NCI-H1694 (cell line): ENCODE data around the gene RASSF6.
"Not testable (repeated sequence)": the region's sequence is repeated elsewhere in the genome, so short reads cannot be mapped to it uniquely, and the experiment has no call there.

Source experiments
- DNase-seq: peaks from one replicate; lab custom pipeline; 2025; lab: John Stamatoyannopoulos, UW

RASSF6 gene

DNA sequence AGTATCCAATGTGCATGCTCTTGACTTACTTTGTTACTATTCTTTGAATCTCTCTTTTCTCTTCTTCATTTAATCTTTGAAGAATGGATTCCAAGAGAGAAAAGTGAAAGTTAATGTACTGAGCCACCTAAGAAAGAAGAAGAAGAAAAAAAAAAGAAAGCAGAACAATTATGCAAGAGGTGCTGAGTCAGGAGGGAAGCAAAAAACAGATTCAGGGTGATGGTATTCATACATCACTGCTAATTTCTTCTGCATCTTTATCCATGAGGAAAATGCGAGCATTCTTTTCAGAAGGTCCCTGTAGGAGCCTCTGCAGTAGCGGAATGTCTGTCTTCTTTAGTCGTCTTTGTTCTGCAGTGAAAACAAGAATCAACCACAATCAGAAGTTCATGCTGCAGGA, 43.9 kb downstream of the RASSF6 start:
- no peak for DNase-seq

DNA sequence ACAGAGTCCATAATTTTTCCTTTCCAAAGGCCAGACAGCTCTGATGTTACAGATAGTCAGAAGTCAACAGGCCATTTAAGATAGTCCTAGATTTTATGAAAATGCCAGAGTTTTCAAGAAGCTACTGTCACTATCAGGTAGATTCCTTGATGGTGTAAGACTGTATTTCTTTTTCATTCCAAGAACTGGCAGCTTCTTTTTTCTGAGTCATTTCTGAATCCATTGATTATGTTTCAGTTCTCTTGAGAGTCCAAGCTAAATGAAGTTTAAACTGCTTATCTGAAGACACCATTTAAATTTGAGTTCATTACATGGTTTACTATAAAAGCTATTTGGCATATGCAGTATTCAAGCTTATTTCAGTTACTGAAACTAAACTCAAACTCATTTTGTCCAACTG, 44.6 kb downstream of the RASSF6 start:
- no peak for DNase-seq

DNA sequence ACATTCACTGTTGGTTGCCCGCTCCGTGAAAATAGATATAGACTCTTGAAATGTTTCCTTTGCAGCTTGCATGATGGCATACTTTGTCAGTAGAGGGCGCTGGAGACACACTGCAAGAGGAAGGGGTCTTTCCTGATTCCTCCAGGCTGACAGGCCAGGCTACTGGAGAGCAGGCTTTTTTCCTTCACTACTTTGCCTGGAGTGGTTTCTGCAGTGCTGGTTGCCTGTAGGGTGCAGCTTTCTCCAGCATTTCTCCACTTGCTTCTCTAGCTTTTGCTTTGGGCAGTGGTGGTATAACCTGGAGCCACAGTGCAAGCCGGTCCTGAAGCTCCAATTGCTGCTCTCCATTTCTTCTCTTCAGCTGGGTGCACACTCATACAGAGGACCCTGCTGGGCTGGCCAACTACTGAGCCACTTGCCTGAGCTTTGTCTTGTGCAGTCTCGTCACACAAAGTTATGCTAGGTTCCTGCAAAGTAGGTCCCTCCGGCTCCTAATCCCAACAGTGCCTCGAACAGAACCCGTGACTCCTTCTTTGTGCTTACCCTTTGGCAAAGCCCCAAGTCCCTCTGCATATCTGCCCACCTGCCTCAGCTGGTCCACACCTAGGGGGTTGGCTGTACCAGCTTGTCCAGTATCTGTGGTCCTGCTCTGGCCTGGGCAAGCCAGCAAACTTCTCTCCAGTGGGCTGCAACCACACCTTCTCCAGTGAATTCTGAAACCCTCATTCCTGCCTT, 46.3 kb downstream of the RASSF6 start:
- DNase-seq = peak; percentile 12

DNA sequence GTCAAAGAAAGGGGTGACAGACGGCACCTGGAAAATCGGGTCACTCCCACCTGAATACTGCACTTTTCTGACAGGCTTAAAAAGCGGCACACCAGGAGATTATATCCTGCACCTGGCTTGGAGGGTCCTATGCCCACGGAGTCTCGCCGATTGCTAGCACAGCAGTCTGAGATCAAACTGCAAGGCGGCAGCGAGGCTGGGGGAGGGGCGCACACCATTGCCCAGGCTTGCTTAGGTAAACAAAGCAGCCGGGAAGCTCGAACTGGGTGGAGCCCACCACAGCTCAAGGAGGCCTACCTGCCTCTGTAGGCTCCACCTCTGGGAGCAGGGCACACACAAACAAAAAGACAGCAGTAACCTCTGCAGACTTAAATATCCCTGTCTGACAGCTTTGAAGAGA, 69.4 kb downstream of the RASSF6 start:
- DNase-seq = not testable (repeated sequence)

DNA sequence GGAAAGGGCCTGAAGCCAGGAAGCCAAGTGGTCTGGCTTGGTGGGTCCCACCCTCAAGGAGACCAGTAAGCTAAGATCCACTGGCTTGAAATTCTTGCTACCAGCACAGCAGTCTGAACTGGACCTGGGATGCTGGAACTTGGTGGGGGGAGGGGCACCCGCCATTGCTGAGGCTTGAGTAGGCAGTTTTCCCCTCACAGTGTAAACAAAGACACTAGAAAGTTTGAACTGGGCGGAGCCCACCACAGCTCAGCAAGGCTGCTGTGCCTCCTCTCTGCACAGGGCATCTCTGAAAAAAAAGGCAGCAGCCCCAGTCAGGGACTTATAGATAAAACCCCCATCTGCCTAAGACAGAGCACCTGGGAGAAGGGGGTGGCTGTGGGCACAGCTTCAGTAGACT, 75.6 kb downstream of the RASSF6 start:
- no peak for DNase-seq

DNA sequence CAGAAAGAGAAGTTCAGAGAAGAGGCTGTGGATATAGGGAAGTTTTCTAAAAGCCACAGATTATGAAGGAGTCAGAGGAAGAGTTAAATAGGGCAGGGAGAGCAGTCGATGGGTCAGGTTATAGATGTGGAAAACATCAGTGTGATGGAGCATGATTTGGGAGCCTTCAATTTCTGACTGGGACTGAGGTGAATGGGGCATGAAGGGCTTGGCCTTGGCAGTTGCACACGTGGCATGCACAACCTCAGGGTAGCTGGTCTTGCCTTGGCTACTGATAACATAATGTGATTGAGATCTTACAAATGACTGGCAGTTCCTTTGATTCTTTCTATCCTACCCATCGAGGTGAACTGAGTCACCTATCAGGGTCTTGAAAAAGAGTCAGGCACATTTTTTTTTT, 79.0 kb downstream of the RASSF6 start:
- DNase-seq = no peak

DNA sequence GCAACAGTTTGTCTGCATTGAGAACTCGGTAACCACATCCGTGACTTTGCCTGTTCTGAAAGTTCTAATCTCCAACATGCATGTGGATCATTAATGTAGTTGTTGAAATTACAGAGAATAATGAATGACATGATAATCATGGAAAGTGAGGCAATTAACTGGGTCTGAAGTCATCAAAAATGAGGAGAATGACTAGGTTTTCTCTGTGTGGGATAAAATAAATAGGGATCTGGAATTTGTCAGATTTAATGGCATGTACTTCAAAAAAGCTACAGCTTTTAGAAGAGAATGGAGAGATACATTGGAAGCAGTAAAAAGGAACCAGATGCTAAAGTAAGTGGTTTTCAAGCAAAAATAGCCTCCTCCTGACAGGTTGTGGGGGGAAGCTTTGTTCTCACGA, 79.4 kb downstream of the RASSF6 start:
- no peak for DNase-seq

DNA sequence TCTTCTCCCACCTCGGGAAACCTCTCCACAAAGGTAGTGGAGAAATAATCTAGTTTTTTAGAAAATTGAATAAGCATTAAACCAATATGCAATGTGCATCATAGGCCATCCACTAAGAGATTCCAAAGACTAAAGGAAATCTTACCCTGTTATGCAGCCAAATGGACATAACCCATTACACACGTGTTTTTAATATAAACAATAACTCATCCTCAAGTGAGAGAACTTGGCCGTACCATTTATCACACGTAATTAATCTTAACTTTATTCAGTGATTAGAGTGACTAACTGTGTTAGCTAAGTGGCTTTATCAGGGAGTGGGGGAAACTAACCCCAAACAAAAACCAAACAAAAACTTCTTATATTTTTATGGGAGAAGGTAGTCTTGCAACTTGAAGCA, 80.8 kb downstream of the RASSF6 start:
- DNase-seq = no peak

DNA sequence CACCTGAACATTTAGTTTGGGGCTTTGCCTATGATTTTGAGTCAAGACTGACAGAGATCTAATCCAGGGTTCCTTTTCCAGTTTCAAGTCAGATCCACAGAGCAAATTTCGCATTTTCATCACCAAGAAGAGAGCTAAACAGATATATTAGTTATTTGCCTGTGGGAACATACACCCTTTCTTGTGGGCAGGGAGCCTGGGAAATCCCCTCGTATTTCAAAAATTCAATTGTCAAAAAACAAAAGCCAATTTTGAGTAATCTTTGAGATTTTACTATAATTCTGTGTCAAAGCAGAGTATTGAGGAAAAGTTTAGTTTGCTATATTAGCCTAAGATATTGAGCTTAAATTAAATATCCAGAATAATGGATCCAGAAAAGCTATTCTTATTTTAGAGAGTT, 82.1 kb downstream of the RASSF6 start:
- no peak for DNase-seq

DNA sequence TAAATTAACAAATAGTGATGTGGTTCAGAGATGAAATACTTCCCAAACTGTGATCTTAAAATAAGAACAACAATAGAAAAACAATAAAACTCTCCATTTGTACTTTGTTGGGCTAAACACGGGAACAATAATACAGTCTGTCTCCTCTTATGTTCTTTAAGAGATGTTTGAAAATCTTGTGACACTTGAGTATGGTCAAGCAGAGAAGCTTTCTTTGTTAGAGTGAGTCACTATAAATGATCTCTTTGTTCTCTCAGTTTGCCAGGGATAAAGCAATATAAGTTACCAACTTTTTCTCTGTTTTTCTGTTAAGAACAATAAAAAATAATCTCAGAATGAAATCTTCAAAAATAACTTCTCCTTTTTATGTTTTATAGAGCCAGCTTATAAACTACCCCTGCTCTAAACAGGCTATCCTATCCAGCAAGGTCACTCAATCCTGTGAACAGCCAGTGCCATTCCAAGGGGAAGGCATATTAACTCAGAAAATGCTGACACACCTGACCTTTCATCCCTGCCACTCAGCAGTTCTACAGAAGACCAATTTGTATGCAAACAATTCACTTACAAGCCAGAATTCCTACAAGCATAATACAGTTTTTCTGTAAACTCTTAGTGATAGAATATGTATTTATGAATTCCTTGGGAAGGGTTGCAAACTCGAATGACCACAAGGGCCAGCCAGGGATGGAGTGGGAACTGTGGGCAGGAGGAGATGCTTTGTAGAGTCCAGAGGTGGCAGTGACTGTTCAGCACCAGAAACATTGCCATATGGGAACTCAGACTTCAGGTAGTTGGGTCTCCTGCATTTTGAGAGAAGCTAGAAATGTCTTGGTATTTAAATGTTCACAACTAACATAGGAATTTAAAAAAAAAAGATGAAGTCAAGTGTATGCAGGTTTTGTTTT, 86.5 kb downstream of the RASSF6 start:
- DNase-seq = no peak

DNA sequence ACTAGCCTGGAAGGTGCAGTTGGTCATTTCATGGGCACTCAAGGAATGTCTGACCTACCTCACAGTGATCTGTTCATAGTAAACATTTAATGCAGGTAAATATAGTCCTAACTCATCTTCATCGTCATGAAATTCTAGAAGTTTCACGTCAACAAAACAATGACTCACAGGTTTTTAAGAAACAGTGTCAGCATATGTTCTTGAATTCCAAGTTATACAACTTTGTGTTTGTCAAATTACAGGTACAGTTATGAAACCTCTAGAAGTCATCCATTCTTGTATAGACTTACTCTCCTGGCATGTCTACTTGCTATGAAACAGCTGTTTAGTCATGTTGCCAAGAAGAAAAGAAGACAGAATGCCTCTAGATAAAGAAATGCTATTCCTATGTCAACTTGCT, 92.1 kb downstream of the RASSF6 start:
- no peak for DNase-seq

DNA sequence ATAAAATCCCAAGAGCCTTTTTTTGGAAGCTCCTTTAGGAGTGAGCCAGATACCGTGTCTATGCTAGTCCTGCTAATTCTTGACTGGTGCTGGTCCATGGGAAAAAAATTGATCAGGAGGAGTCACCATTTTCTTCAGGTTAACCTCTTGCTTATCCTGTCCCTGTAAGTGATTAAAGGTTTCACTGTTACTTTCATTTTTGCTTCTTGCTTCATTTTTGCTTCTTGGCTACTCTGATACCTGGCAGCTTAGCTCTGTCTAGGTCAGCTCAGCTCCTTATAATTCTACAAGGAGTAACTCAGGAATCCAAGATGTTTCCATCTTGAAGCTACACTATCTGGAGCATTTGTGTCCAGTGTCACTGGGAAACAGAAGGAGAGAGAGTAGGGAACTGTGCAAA, 93.0 kb downstream of the RASSF6 start:
- no peak for DNase-seq

DNA sequence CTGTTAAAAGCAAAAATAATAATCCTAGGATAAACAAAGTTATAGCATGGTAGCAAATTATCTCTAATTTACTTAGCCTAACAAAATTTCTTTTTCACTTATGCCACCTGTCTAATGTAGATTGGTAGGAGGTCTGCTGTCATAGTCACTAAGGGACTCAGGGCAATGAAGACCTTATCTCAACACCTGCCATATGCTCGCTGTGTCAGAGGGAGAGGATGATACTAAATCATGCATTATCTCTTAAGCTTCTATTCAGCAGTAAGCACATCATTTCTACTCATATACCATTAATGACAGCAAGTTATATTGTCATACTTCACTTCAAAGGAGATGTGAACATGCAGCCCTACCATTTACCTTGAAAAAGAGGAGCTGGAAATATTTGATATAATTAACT, 94.6 kb downstream of the RASSF6 start:
- no peak for DNase-seq

DNA sequence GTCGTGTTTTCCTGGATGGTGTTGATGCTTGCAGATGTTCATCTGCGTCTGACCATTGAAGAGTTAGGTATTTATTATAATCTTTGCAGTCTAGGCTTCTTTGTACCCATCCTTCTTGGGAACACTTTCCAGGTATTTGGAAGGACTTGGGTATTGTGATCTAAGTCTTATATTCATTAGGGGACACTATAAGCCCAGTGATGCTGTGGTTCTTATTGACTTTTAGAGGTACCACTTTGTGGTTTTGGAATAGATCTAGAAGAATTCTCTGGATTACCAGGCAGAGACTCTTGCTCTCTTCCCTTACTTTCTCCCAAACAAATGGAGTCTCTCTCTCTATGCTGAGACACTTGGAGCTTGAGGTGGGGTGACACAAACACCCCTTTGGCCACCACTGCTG, 97.1 kb downstream of the RASSF6 start:
- DNase-seq = no peak
